ENCODE results near the gene AHCY. TPM values are rescaled to one million over a fixed set of nuclear protein-coding genes. Genes with fewer than 3 reads are reported as not detected.
A peak's percentile ranks its signal among the peaks of the same experiment; 100 is the strongest.

AHCY gene
- total and polyA plus RNA-seq, 2 experiments from 2014 or later = 115 to 263 TPM

DNA sequence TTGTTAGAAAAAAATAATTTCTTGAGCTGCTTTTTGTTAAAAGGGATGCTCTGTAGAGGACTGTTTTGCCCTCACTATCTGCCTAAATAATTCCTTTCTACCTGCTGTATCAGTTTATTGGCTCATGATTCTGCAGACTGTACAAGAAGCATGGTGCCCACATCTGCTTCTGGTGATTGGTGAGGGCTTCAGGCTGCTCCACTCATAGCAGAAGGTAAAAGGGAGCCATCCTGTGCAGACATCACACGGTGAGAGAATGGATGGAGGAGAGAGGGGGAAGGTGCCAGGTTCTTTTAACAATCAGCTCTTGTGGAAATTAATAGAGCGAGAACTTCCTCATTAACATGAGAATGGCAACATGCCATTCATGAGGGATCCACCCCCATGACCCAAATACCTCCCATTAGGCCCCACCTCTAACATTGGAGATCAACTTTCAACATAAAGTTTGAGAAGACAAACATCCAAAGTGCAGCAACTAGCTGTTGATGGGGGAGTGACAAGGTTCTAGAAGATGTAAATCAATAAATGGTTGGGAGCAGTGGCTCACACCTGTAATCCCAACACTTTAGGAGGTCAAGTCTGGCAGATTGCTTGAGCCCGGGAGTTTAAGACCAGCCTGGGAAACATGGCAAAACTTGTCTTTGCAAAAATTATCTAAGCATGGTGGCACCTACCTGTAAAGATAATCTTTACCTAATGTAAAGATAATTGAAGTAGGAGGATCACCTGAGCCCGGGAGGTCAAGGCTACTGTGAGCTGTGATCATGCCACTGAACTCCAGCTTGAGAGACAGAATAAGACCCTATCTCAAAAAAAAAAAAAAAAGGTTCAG lies 15.7 kb upstream of the AHCY start:
- TF ChIP-seq, protein P1, sequence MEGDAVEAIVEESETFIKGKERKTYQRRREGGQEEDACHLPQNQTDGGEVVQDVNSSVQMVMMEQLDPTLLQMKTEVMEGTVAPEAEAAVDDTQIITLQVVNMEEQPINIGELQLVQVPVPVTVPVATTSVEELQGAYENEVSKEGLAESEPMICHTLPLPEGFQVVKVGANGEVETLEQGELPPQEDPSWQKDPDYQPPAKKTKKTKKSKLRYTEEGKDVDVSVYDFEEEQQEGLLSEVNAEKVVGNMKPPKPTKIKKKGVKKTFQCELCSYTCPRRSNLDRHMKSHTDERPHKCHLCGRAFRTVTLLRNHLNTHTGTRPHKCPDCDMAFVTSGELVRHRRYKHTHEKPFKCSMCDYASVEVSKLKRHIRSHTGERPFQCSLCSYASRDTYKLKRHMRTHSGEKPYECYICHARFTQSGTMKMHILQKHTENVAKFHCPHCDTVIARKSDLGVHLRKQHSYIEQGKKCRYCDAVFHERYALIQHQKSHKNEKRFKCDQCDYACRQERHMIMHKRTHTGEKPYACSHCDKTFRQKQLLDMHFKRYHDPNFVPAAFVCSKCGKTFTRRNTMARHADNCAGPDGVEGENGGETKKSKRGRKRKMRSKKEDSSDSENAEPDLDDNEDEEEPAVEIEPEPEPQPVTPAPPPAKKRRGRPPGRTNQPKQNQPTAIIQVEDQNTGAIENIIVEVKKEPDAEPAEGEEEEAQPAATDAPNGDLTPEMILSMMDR (IDR thresholded peaks at IDR 0.05; ENCODE audit: low read depth, low read length) = no peak
- Histone ChIP-seq H3K36me3 (no peaks in the 10 kb centered on the region), H3K4me1 (ENCODE audit: low read depth) (no peaks in the 10 kb centered on the region), H3K27ac (no peak overlapping the region), H3K4me3 (no peak overlapping the region), H3K27me3 (no peaks in the 10 kb centered on the region), H3K9me3 (ENCODE audit: low read depth) (no peaks in the 10 kb centered on the region)
- DNase-seq (ENCODE audit: low read depth in 1 of 2, low spot score in 1 of 2) = no peak

DNA sequence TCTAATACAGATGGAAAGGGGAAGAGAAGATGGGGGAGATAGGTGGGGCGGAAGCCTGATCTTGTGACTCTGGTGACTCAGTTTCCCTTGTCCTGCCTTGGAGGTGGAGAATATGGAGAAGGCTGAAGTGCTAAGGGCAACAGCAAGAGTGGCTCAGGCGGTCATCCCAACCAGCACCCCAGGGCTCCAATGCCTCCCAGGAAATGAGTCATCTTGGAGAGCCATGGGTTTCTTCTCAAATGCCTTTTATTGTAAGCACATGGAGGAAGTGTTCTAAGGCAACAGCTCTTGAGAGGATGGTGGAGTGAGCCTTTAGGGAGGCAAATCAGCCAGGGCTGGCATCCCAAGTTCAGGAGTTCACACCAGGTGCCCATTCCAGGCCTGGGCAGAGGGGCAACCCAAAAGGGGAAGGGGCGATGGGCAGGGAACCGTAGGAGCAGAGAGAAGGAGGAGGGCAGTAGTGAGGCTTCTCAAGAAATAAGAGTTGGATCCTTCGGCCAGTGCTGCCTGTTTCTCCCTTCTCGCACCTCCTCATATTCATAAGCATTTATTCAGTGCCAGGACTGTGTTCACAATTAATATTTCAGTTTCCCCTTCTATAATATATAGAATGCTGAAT lies 13.2 kb upstream of the AHCY start:
- H3K36me3 ChIP-seq = no peaks in the 10 kb centered on the region
- peak in 1 of 2 donors; percentile 27 for DNase-seq (ENCODE audit: low read depth in 1 of 2, low spot score in 1 of 2)
- H3K4me1 ChIP-seq (ENCODE audit: low read depth) = no peaks in the 10 kb centered on the region
- no peak overlapping the region for H3K4me3 ChIP-seq
- H3K27me3 ChIP-seq = peaks cover 11% of the 10 kb centered on the region
- no peaks in the 10 kb centered on the region for H3K9me3 ChIP-seq (ENCODE audit: low read depth)
- H3K27ac ChIP-seq = no peak overlapping the region
- TF ChIP-seq, protein P1 (IDR thresholded peaks at IDR 0.05; ENCODE audit: low read depth, low read length) = no peak

DNA sequence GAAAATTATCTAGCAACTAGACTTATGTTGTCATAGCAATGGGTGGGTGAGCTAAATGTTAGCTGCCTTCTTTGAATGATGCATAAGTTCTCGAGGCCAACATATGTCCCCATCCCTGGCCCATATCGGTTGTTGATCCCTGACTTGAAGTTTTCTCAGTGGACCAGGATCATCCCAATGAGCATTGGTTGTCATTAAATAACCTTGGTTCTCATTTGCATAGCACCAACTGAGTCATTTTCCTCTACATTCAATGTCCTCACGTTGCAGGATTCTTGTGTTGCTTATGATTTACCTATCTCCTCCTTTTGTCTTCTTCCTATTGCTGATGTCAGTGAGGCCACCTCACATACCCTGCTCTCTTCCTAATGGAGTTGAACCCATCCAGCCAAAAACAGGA lies 12.1 kb upstream of the AHCY start:
- Histone ChIP-seq H3K9me3 (ENCODE audit: low read depth) (no peaks in the 10 kb centered on the region), H3K4me3 (no peak overlapping the region), H3K27ac (no peak overlapping the region), H3K27me3 (peaks cover 17% of the 10 kb centered on the region), H3K36me3 (no peaks in the 10 kb centered on the region), H3K4me1 (ENCODE audit: low read depth) (no peaks in the 10 kb centered on the region)
- TF ChIP-seq, protein P1 (IDR thresholded peaks at IDR 0.05; ENCODE audit: low read depth, low read length) = no peak
- DNase-seq (ENCODE audit: low read depth in 1 of 2, low spot score in 1 of 2) = no peak

DNA sequence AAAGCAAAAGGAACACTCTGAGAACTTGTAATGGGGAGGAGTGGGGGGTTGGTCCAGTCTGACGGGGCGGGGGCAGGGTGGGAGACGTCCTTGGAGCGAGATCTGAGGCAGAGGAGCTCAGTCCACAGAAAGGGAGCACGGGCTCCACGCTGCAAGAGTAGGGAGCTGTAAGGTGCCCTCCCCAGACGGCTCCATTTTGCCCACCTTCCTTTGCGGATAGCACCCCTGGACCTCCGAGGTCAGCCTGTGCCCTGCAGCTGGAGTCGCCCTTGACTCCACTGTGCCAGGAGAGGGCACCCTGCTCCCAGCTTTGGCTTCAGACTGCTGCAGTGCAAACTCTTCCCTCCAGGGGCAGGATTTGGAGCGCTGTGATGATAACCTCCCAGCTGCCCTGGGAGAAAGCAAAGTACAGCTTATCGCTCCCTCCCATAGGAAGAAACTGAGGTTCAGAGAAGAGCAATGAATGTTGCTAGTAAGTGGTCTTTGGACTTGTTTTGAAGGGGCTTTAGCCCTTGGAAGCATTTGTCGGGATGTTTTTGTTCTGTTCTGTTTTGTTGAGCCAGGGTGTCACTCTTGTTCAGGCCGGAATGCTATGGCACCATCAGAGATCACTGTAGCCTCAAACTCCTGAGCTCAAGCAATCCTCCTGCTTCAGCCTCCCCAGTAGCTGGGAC lies 9.5 kb upstream of the AHCY start:
- Histone ChIP-seq H3K4me1 (ENCODE audit: low read depth) (no peaks in the 10 kb centered on the region), H3K27me3 (peaks cover 17% of the 10 kb centered on the region)
- TF ChIP-seq, protein P1 (IDR thresholded peaks at IDR 0.05; ENCODE audit: low read depth, low read length) = peak; percentile 100

DNA sequence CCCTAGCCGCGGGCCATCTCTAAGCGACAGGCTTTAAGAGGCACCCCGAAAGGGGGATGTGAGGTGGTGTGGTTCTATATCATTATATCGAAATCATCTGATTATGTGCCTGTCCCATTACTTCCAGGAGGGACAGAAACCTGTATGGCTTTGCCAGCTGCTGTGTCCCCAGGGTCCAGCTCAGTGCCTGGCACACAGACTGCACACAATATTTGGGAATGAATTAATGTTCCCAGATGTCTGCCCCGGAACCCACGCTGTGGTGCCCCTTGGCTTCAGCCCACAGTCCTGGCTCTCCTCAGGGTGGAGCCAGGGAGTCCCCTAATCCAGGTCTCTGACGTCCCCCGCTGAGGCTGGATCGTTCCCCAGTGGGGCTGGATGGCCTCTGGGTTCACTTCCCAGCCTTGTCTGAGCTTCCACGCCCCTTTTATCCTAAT lies 8.9 kb upstream of the AHCY start:
- DNase-seq (ENCODE audit: low read depth in 1 of 2, low spot score in 1 of 2) = no peak
- Histone ChIP-seq H3K27me3 (peaks cover 17% of the 10 kb centered on the region), H3K4me3 (no peak overlapping the region)

More for the DNA sequence above, 9.5 kb upstream of the AHCY start:
- no peaks in the 10 kb centered on the region for H3K36me3 ChIP-seq
- H3K4me3 ChIP-seq = no peak overlapping the region
- H3K27ac ChIP-seq = no peak overlapping the region
- no peaks in the 10 kb centered on the region for H3K9me3 ChIP-seq (ENCODE audit: low read depth)
- DNase-seq (ENCODE audit: low read depth in 1 of 2, low spot score in 1 of 2) = peak; percentile 89 to 91

More for the DNA sequence above, 8.9 kb upstream of the AHCY start:
- Histone ChIP-seq H3K27ac (no peak overlapping the region), H3K4me1 (ENCODE audit: low read depth) (no peaks in the 10 kb centered on the region), H3K9me3 (ENCODE audit: low read depth) (no peaks in the 10 kb centered on the region), H3K36me3 (no peaks in the 10 kb centered on the region)
- TF ChIP-seq, protein P1 (IDR thresholded peaks at IDR 0.05; ENCODE audit: low read depth, low read length) = no peak

Data from cardiac muscle cell (in vitro differentiated cells and primary cell).